ENCODE measurements around the gene ARHGEF39.
"Not testable (repeated sequence)": the region's sequence is repeated elsewhere in the genome, so short reads cannot be mapped to it uniquely, and the experiment has no call there.

Gene ARHGEF39

DNA sequence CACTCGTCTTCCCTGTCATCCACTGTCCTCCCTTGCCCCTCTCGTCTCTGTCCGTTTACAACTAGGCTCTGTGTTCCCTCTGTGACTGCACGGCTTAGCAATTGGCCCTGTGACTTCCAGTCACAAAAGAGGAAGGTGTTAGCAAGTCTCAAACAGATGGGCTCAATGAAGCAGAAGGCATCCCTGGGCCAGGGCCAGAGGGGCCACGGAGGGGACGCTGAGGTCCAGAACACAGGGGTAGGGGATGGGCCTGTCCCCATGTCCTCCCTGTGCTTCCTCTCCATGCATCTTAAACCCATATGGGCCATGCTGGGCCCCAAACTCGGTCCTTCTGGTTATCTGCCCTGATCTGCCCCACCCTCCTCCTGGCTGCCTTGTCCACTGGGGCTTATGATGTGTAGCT, 46.7 kb downstream of the ARHGEF39 start, which contains the start of gene CD72:
CD72 (minus strand) TSS at position 89 of the 403 bp plus-strand sequence. CDS start 110 bp downstream, outside the sequence.
- no peak for DNase-seq (ENCODE audit: low read depth)

DNA sequence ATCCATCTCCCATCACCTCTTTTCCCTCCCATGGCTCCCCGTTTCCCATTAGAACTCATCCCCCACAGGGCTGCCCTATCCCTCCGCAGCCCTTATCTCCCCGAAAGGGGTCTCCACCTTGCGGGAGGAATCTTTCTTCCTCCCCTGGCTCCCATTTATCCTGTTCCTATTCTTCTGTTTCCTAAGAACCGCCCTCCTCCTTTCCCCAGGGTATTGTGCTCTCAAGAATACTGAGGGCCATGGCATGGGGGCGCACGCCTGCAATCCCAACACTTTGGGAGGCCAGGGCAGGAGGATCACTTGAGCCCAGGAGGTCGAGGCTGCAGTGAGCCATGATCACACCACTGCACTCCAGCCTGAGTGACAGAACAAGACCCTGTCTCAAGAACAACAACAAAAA, 47.4 kb downstream of the ARHGEF39 start:
- no peak for DNase-seq (ENCODE audit: low read depth)

DNA sequence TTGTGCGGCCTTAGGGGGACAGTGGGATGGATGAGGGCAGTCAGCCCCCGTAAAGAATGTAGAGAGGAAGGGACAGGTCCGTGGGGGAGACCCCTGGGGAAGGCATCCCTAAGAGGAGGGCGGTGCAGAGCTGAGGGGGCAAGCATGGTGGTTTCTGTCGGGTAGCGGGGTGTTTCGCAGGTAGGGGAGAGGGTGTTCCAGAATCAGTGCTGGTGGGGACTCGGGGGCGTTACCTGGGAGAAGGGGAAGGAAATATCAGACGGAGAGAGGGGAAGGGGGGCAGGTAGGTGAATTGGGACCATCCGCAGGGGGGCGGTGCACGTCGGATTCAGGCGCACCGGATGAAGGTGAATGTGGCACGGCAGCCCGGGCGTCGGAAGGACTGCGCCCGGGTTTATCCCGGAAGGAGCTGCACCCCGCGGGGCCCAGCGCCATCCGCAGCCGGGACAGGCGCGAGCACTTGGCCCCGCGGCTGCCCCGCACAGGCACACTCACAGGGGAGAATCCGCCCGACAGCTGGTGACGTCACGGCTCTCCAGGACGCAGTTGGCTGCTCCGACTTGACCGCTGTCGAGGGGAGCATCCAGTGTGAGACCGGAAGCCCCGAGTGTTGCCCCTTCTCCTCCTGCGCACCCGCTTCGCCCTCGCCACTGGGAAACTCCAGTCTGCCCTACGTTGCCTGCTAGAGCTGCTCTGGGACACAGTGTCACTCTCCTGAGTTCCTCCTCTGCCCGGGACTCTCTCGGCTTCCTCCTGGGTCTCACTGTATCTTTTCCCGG, 48.1 kb downstream of the ARHGEF39 start:
- DNase-seq (ENCODE audit: low read depth): peak; percentile 54

DNA sequence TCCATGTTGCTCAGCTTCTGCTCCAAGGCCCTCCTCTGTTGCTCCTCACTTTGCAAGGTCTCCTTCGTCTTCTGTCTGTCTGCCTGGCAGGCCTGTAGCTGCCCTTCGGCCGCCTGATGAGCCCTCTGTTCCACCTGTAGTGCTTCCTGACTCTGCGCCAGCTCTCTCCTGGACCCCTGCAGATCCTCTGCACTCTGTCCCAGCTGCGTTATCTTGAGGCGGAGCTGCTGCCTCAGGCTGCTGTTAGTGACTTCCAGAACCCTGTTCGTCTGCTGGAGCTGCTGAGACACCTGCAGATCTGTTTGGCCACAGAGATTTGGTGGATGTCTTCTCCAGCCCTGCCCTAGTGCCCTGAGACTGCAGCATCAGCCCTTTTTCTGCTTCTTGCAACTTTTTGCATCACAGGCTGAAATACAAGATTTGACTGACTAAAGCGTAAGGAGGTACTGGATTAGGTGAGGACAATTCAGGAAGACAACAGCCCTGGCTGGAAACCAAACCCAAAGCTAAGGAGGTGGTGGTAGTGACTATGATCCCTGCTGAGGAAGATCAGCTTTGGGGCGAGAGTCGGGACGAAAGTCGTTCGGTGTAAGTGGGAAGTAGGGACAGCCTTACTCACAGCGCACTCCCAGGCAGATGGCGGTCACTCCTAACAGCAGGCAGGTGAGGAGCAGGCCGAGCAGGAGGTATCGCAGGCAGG, 48.9 kb downstream of the ARHGEF39 start:
- no peak for DNase-seq (ENCODE audit: low read depth)

GRCh38 chr9:35612843-35613242, 52.2 kb downstream of the ARHGEF39 start:
- no peak for DNase-seq (ENCODE audit: low read depth)

DNA sequence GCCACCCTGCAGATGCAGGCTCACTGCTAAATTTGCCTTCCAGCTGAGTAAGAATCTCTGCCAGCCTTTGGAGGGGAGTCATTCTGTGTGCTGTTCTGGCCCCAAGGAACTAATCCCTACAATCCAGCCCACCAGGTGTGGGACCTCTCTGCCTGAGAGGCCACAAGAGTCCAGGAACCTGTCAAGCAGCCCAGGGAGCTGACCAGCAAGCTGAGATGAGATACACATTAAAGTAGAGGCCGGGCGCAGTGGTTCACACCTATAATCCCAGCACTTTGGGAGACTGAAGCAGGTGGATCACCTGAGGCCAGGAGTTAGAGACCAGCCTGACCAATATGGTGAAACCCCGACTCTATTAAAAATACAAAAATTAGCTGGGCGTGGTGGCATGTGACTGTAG, 52.9 kb downstream of the ARHGEF39 start:
- DNase-seq (ENCODE audit: low read depth): not testable (repeated sequence)

GRCh38 chr9:35611230-35611797, 53.7 kb downstream of the ARHGEF39 start:
- peak; percentile 36 for DNase-seq (ENCODE audit: low read depth)

DNA sequence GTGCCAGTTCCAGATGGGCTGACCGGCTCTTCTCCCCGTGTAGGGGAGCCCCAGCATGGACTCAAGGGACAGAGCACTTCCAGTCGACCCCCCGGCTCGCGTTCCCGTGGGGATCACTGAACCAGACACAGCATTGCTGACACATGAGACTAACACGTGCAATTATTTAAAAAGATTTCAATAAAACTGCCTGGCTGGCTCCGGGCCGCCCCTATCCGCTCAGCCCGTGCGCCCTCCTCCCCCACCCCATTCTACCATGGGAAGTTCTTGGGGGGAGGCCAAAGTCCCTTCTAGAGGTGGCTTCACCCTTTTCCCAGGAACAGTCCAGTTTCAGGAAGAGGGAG, 55.2 kb downstream of the ARHGEF39 start:
- DNase-seq (ENCODE audit: low read depth): no peak
